H1 (cell line): Measurements from ENCODE around the gene RBM19. TPM values are rescaled to one million over a fixed set of nuclear protein-coding genes. Genes with fewer than 3 reads are reported as not detected.

ENCODE experiments used
- ASH2L ChIP-seq: fragments of 200-600, 300-600 bp; sonication (generic); IDR thresholded peaks from one replicate; pipeline ENCODE4 v1.7.1; 2017; ENCODE audit warnings: low read length
- GABPA ChIP-seq: IDR thresholded peaks from 2 replicates; pipeline ENCODE4 v1.6.1; 2011; ENCODE audit warnings: mild to moderate bottlenecking, low read length, moderate library complexity, borderline replicate concordance; ENCODE audit not compliant: insufficient read depth
- GTF2F1 ChIP-seq: IDR thresholded peaks from 2 replicates; pipeline ENCODE4 v1.6.1; 2012; ENCODE audit warnings: low read depth, low read length, improper control_type of control experiment, borderline replicate concordance
- HDAC2 ChIP-seq, 2 experiments: fragments of 300-600 bp in 1 of 2; sonication (generic) in 1 of 2; IDR thresholded peaks; 2 replicates each; pipeline ENCODE4 v1.6.1; 2011 to 2012; ENCODE audit warnings: low read depth in 2 of 2, low read length in 2 of 2, mild to moderate bottlenecking in 2 of 2, moderate library complexity in 2 of 2, borderline replicate concordance in 1 of 2, inconsistent platforms in 1 of 2
- POLR2AphosphoS5 ChIP-seq: IDR thresholded peaks from 2 replicates; pipeline ENCODE4 v1.6.1; 2011; ENCODE audit warnings: low read depth, low read length
- TEAD4 ChIP-seq: IDR thresholded peaks from 2 replicates; pipeline ENCODE4 v1.6.1; 2012; ENCODE audit warnings: low read depth, low read length, inconsistent platforms, mixed read lengths
- YY1 ChIP-seq: IDR thresholded peaks from 2 replicates; pipeline ENCODE4 v1.6.1; 2011; ENCODE audit warnings: low read depth, mild to moderate bottlenecking, low read length
- polyA plus RNA-seq, 7 experiments: library from polyadenylated mRNA; depleted of rRNA in 3 of 7; stranded (reverse) in 5 of 7; unstranded in 2 of 7; fragments of >200 nt in 5 of 7; fragments of 200-250 nt in 2 of 7; gene quantifications; 1 replicate in 5 of 7; 2 replicates in 1 of 7; 4 replicates in 1 of 7; pipeline versions ENCODE4 v1.2.1 to v1.2.3, GENCODE V29; 2011 to 2013; ENCODE audit warnings: missing spikeins in 2 of 7, mixed read lengths in 2 of 7
- total RNA-seq: library from RNA; stranded (reverse); fragmentation: NEBNext Ultra II Directional; extraction: Animal tissue kit (Norgen Biotek cat#: 25700); gene quantifications from 2 replicates; pipeline ENCODE4 v1.2.1, GENCODE V29; 2021

The RBM19 gene
- total and polyA plus RNA-seq, 2 of the 8 experiments (the other 6 are each of a cell fraction or from before 2014, with no cell fraction given): 23.4 to 61.9 TPM

DNA sequence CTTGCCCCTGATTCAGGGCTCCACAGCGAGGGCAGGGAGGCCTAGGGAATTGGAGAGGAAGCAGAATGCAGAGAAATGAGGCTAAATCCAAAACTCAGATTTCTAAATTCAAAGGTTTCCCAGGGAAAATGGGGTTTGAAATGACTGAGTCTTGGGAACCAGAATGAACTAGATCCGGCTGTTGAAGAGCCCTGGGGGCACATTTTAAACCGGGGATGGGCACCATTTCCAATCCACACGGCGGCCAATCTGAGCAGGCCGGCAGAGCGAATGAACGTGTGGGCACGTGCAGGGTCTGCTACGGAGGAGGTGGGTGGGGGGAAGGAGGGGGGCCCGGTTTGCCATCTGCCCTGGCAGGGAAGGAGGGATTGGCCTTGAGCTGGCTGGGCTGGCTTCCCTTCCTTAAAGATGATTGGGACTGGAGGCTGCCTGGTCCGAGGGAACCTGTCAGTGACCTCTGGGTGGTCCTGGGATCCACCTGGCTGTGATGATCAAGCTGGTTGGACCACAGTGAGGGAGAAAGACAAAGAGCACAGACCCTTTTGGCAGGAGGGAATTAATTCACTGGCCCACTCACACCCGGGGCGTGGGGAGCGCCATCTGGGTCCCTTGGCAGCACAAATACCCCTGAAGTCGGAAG is 161.0 kb downstream of the RBM19 start (continued):
- TF ChIP-seq GABPA (no peak), YY1 (no peak), TEAD4 (no peak), ASH2L (no peak), HDAC2 (IDR thresholded peaks at IDR 0.05; ENCODE audit: borderline replicate concordance in 1 of 2, low read depth in 2 of 2, low read length in 2 of 2) (no peak), GTF2F1 (no peak), POLR2AphosphoS5 (no peak)
